Mucosa of descending colon (tissue), 3 donors: ENCODE results near the gene IFT122. TPM values are rescaled to one million over a fixed set of nuclear protein-coding genes. Genes with fewer than 3 reads are reported as not detected.

ENCODE experiments used
- ATAC-seq: fragments of 200-7000 bp; cut with Tn5 transposase; one replicate; pipeline ENCODE4 v1.9.1; 2020; ENCODE audit warnings: mild to moderate bottlenecking, moderate library complexity
- DNase-seq, 3 donors: peaks; one replicate each; pipeline ENCODE4 v3.0.0-alpha.2; 2020
- H3K36me3 ChIP-seq: fragments of 200-600 bp; one replicate; pipeline ENCODE4 v1.8.0; 2021; ENCODE audit warnings: low read depth, mild to moderate bottlenecking
- H3K4me1 ChIP-seq: fragments of 200-600 bp; one replicate; pipeline ENCODE4 v1.8.0; 2021; ENCODE audit warnings: low read depth, mild to moderate bottlenecking
- H3K4me3 ChIP-seq: fragments of 200-600 bp; one replicate; pipeline ENCODE4 v1.8.0; 2021; ENCODE audit warnings: mild to moderate bottlenecking
- H3K9me3 ChIP-seq: fragments of 200-600 bp; one replicate; pipeline ENCODE4 v1.8.0; 2021; ENCODE audit warnings: mild to moderate bottlenecking
- CTCF ChIP-seq: fragments of 200-600 bp; IDR thresholded peaks from one replicate; pipeline ENCODE4 v1.8.0; 2022; ENCODE audit warnings: antibody characterized with exemption, mild to moderate bottlenecking
- intact Hi-C, 2 donors: fragments of 100-400 bp; cut with DNase I in 1 of 2; cut with micrococcal nuclease in 1 of 2; formaldehyde crosslinking; loops; one replicate each; pipeline versions ENCODE4 v1.11.0 to v1.11.1; 2022; cut with DNase I, micrococcal nuclease
- total RNA-seq, 3 donors: library from RNA; stranded (reverse); fragmentation: NEBNext Ultra II Directional in 2 of 3; extraction: Animal tissue kit (Norgen Biotek cat#: 25700) in 2 of 3; gene quantifications; one replicate each; pipeline versions ENCODE4 v1.2.1 to v1.2.4, GENCODE V29; 2021 to 2023
- donor health status: DM: no; HTN: no; CAD: no; lungs with moderate emphysema.
- donor health status: DM: no; HTN: no; CAD: no.
- donor health status: DM: no; HTN: yes; CAD: no.

IFT122 gene
- total RNA-seq, 3 donors from 2014 or later = 24.6 to 35.0 (median 29.6) TPM

- TF ChIP-seq CTCF = no peak
- no peaks in the 10 kb centered on the region for H3K36me3 ChIP-seq
- DNase-seq (no peak), ATAC-seq (no peak)
- H3K4me1 ChIP-seq = no peaks in the 10 kb centered on the region
- no peaks in the 10 kb centered on the region for H3K9me3 ChIP-seq
- intact Hi-C loops = no loop called here
- no peak overlapping the region for H3K4me3 ChIP-seq
Measured at GRCh38 chr3:129500334-129500658, 60.3 kb downstream of the IFT122 start.

GRCh38 chr3:129501630-129502029 lies 61.6 kb downstream of the IFT122 start:
- H3K4me3 ChIP-seq = no peak overlapping the region
- ATAC-seq (no peak), DNase-seq (no peak)
- no peak for TF ChIP-seq CTCF
- H3K9me3 ChIP-seq = no peaks in the 10 kb centered on the region
- intact Hi-C loops = no loop called here
- H3K4me1 ChIP-seq = no peaks in the 10 kb centered on the region
- H3K36me3 ChIP-seq = no peaks in the 10 kb centered on the region

GRCh38 chr3:129502641-129503408 lies 62.8 kb downstream of the IFT122 start:
- H3K4me1 ChIP-seq = no peaks in the 10 kb centered on the region
- H3K4me3 ChIP-seq = no peak overlapping the region
- no peaks in the 10 kb centered on the region for H3K9me3 ChIP-seq
- intact Hi-C loops = no loop called here
- H3K36me3 ChIP-seq = no peaks in the 10 kb centered on the region
- ATAC-seq (no peak), DNase-seq (no peak)
- no peak for TF ChIP-seq CTCF

- no peaks in the 10 kb centered on the region for H3K4me1 ChIP-seq
- DNase-seq = no peak
- no peak for ATAC-seq
- no peaks in the 10 kb centered on the region for H3K36me3 ChIP-seq
- no peaks in the 10 kb centered on the region for H3K9me3 ChIP-seq
- TF ChIP-seq CTCF = no peak
- intact Hi-C loops = no loop called here
- no peak overlapping the region for H3K4me3 ChIP-seq
Measured at GRCh38 chr3:129503471-129504291, 63.7 kb downstream of the IFT122 start.

- no peak for DNase-seq
- no peaks in the 10 kb centered on the region for H3K9me3 ChIP-seq
- TF ChIP-seq CTCF = no peak
- H3K36me3 ChIP-seq = no peaks in the 10 kb centered on the region
- H3K4me1 ChIP-seq = no peaks in the 10 kb centered on the region
- ATAC-seq = no peak
- H3K4me3 ChIP-seq = no peak overlapping the region
- intact Hi-C loops = no loop called here
Measured at GRCh38 chr3:129504471-129505100, 64.6 kb downstream of the IFT122 start.
